Measurements from ENCODE around the gene LRIG2. TPM values are rescaled to one million over a fixed set of nuclear protein-coding genes. Genes with fewer than 3 reads are reported as not detected.
"Not testable (repeated sequence)": the region's sequence is repeated elsewhere in the genome, so short reads cannot be mapped to it uniquely, and the experiment has no call there.

Gene LRIG2
- total RNA-seq, 1 experiment from 2014 or later = 6.1 TPM

GRCh38 chr1:113057006-113057405 is 16.0 kb upstream of the LRIG2 start:
- Histone ChIP-seq H3K79me2 (ENCODE audit: low read length) (no peaks in the 10 kb centered on the region), H3F3A (ENCODE audit: low read length, unreplicated experiment) (no peaks in the 10 kb centered on the region), H3K4me2 (ENCODE audit: low read length) (no peak overlapping the region), H3K36me3 (ENCODE audit: low read depth, low read length) (no peaks in the 10 kb centered on the region), H3K9ac (ENCODE audit: low read length) (no peak overlapping the region), H2AFZ (ENCODE audit: low read length) (no peak overlapping the region), H3K4me1 (ENCODE audit: insufficient read depth, low read length) (no peaks in the 10 kb centered on the region), H3K9me3 (ENCODE audit: low read length) (no peaks in the 10 kb centered on the region), H3K9me2 (replicated peaks; ENCODE audit: low read length) (no peaks in the 10 kb centered on the region), H3K4me3 (ENCODE audit: low read length) (no peak overlapping the region), H3K27me3 (ENCODE audit: low read length) (no peaks in the 10 kb centered on the region), H4K20me1 (ENCODE audit: low read length) (no peaks in the 10 kb centered on the region), H3K27ac (ENCODE audit: low read length) (no peak overlapping the region)
- ATAC-seq (peak; percentile 40), DNase-seq (no peak)
- TF ChIP-seq EZH2phosphoT487 (IDR thresholded peaks at IDR 0.05; ENCODE audit: borderline replicate concordance, low read length) = no peak
- TF ChIP-seq EZH2 (IDR thresholded peaks at IDR 0.05; ENCODE audit: low read length, unreplicated experiment) = no peak
- no peak for TF ChIP-seq CTCF (conservative IDR thresholded peaks at IDR 0.05; ENCODE audit: low read depth, low read length)
- BruUV-seq (replicated peaks) = no TSS peak
- POLR2A ChIA-PET (ENCODE audit: unreplicated experiment) = interaction anchor here (0.7 kb wide), 1 partner anchor 101 kb away, joined by 4 read pairs; no protein-coding TSS in a partner anchor
- CTCF ChIA-PET = interaction anchor here (0.6 to 2.5 kb wide), 2 partner anchors 16 to 396 kb away, joined by 4 to 13 read pairs; partner anchors contain the start of gene LRIG2
- intact Hi-C loops (cut with micrococcal nuclease) = no loop called here

- H3K79me2 ChIP-seq (ENCODE audit: low read length) = no peaks in the 10 kb centered on the region
- H3K36me3 ChIP-seq (ENCODE audit: low read depth, low read length) = no peaks in the 10 kb centered on the region
- ATAC-seq (no peak), DNase-seq (no peak)
- ChIA-PET CTCF (no interaction called here), POLR2A (ENCODE audit: unreplicated experiment) (no interaction called here)
- H2AFZ ChIP-seq (ENCODE audit: low read length) = no peak overlapping the region
- no peaks in the 10 kb centered on the region for H3K9me3 ChIP-seq (ENCODE audit: low read length)
- no peaks in the 10 kb centered on the region for H3K4me1 ChIP-seq (ENCODE audit: insufficient read depth, low read length)
- no peak overlapping the region for H3K4me2 ChIP-seq (ENCODE audit: low read length)
- H3K9me2 ChIP-seq (replicated peaks; ENCODE audit: low read length) = no peaks in the 10 kb centered on the region
- H4K20me1 ChIP-seq (ENCODE audit: low read length) = no peaks in the 10 kb centered on the region
- H3K4me3 ChIP-seq (ENCODE audit: low read length) = no peak overlapping the region
- H3F3A ChIP-seq (ENCODE audit: low read length, unreplicated experiment) = no peaks in the 10 kb centered on the region
- no peak overlapping the region for H3K27ac ChIP-seq (ENCODE audit: low read length)
- no peak overlapping the region for H3K9ac ChIP-seq (ENCODE audit: low read length)
- no TSS peak for BruUV-seq (replicated peaks)
- TF ChIP-seq EZH2 (IDR thresholded peaks at IDR 0.05; ENCODE audit: low read length, unreplicated experiment) (no peak), CTCF (conservative IDR thresholded peaks at IDR 0.05; ENCODE audit: low read depth, low read length) (no peak), EZH2phosphoT487 (IDR thresholded peaks at IDR 0.05; ENCODE audit: borderline replicate concordance, low read length) (no peak)
- H3K27me3 ChIP-seq (ENCODE audit: low read length) = no peaks in the 10 kb centered on the region
- intact Hi-C loops (cut with micrococcal nuclease) = no loop called here
These were observed 13.9 kb upstream of the LRIG2 start for GRCh38 chr1:113058941-113059706.

GRCh38 chr1:113063456-113063855 is 9.5 kb upstream of the LRIG2 start:
- H3K9me2 ChIP-seq (replicated peaks; ENCODE audit: low read length); H3K27ac ChIP-seq (ENCODE audit: low read length); H3K4me3 ChIP-seq (ENCODE audit: low read length); BruUV-seq (replicated peaks); DNase-seq; H3F3A ChIP-seq (ENCODE audit: low read length, unreplicated experiment); H2AFZ ChIP-seq (ENCODE audit: low read length); H3K4me1 ChIP-seq (ENCODE audit: insufficient read depth, low read length); H3K79me2 ChIP-seq (ENCODE audit: low read length); H3K27me3 ChIP-seq (ENCODE audit: low read length); H3K36me3 ChIP-seq (ENCODE audit: low read depth, low read length); ATAC-seq; H3K4me2 ChIP-seq (ENCODE audit: low read length); intact Hi-C loops (cut with micrococcal nuclease); H4K20me1 ChIP-seq (ENCODE audit: low read length); POLR2A ChIA-PET (ENCODE audit: unreplicated experiment); CTCF ChIA-PET; H3K9ac ChIP-seq (ENCODE audit: low read length); H3K9me3 ChIP-seq (ENCODE audit: low read length): not testable (repeated sequence)

Data from PC-3 (cell line).